GM21576 (cell line): ENCODE results near the gene ZNF124.
"Not testable (repeated sequence)": the region's sequence is repeated elsewhere in the genome, so short reads cannot be mapped to it uniquely, and the experiment has no call there.

ENCODE experiments used
- ATAC-seq: cut with Tn5 transposase; IDR thresholded peaks from one replicate; pipeline ENCODE4 v1.9.1; 2021; ENCODE audit warnings: mild to moderate bottlenecking, moderate library complexity; ENCODE audit not compliant: unreplicated experiment

ZNF124 gene

DNA sequence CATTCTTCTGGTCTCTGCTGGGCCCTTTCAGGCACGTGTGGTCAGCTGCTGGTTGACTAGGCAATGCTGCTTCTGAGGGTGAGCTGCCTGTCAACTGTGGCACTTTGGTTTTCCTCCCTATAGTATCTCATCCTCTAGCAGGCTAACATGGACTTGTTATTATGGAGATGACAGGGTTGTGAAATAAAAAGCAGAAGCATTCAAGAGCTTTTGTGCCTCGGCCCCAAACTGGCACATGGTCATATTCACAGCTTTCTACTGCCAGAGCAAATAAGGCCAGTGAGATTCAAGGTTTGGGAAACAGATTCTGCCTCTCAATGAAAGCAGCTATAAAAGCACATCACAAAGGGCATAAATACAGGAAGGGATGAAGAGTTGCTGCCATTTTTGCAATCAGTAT is 1.6 kb upstream of the ZNF124 start:
- ATAC-seq, result no peak

DNA sequence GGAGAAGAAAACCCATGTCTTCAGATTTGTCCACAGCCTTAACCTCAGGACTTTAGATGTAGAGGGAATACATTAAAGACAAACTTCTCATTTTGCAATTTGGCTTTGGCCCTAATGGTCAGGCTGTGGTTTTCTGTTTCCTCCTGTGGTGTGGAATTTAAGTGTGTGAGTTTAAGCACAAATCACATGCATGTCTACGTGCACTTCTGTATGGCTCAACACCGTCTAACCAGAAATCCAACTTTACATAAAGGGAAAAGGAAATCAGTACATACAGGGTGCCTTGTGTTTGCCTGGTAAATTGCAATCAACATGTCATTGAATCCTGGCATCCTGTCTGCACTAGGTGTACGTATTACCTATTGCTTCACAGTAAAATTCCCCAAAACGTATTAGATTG is 1.2 kb upstream of the ZNF124 start:
- no peak for ATAC-seq

DNA sequence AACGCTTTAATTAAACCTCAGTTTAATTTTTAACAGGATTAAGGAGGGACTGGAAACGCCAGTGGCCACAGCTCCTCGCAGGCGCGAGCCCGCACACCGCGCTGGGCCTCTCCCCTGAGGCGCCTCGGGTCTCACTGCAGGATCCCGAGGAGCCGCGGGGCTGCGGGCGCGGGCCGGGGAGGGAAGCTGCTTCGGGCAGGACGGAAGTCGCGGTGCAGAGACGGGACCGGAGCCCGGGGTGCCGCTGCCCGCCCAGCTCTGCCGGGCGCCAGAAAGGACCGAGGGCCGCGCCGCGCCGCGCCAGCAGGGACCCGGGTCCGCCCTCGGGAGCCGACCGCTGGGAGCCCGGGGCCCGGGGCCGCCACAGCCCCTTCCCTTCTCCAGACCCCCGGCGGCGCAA is 377 bp downstream of the ZNF124 start:
- ATAC-seq, result peak; percentile 45

DNA sequence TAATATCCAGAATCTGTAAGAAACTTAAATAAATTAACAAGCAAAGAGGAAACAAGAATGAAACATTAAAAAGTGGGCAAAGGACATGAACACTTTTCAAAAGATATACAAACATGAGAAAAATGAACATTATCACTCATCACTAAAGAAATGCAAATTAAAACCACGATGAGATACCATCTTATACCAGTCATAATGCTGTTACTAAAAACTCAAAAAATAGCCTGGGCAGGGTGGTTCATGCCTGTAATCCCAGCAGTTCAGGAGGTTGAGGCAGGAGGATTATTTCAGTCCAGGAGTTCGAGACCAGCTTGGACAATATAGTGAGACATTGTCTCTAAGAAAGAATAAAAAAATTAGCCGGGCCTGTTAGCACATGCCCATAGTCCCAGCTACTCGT is 6.1 kb downstream of the ZNF124 start:
- ATAC-seq, result no peak

DNA sequence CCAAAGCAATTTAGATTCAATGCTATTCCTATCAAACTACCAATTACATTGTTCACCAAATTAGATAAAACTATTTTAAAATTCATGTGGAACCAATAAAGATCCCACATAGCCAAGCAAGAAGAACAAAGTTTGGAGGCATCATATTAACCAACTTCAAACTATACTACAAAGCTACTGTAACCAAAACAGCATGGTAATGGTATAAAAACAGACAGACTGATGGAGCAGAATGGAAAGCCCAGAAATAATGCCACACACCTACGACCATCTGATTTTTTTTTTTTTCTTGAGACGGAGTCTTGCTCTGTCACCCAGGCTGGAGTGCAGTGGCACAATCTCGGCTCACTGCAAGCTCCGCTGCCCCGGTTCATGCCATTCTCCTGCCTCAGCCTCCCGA is 7.1 kb downstream of the ZNF124 start:
- no peak for ATAC-seq

DNA sequence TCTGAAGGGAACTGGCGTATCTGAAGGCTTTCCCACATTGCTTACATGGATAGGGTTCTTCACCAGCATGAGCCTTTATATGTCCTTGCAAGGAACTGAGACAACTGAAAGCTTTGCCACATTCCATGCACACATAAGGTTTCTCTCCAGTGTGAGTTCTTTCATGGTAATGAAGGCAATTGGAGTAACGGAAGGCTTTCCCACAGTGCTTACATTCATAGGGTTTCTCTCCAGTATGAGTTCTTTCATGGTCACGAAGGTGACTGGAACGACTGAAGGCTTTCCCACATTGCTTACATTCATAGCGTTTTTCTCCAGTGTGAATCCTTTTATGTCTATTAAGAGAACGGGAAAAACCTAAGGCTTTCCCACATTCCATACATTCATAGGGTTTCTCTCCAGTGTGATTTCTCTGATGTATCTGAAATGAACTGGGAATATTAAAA is 15.0 kb downstream of the ZNF124 start:
- no peak for ATAC-seq

DNA sequence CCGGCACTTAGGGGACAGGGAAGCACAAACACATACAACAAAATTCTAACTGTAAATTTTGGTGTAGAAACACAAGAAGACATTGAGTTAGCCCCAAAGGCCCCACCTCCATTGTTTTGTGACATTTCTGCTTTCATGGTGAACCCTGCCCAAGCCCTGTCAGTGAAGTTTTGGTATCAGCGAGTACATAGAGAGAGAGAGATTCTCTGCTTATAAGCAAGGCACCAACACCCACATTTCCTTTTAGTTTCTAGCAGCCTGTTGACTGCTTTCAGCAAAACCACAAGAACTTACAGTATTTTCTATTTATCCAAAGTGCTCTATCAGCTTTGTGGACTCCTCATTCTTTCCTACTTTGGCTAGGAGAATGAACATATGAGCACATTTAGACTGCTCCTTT is 24.0 kb downstream of the ZNF124 start:
- no peak for ATAC-seq

DNA sequence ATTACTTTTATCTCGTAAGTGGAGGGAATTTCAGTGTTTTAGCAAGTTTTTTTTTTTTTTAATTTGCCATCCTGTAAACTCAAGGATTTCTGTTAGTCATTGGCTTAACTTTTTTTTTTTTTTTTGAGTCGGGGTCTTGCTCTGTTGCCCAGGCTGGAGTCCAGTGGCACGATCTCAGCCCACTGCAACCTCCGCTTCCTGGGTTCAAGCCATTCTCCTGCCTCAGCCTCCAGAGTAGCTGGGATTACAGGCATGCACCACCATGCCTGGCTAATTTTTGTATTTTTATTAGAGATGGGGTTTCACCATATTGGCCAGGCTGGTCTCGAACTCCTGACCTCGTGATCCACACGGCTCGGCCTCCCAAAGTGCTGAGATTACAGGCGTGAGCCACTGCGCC is 24.7 kb downstream of the ZNF124 start:
- ATAC-seq, result not testable (repeated sequence)

DNA sequence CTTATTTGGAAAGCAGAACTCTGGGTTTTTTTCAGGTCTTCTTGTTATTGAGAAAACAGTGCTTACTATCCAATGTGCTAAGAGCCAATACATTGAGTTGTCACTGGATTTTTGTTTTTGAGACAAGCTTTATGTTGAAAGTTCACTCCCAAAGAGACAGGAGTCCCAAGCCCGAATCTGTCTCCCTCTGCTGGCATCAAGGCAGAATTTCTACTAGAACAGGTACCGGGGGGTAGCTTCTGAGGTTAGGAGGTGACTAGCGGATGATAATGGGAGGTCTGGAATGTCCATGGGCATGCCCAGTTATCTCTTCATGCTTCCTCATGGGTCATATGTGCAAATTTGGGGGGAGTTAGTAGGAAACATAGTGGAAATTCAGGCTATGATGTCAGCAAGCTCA is 25.1 kb downstream of the ZNF124 start:
- no peak for ATAC-seq

DNA sequence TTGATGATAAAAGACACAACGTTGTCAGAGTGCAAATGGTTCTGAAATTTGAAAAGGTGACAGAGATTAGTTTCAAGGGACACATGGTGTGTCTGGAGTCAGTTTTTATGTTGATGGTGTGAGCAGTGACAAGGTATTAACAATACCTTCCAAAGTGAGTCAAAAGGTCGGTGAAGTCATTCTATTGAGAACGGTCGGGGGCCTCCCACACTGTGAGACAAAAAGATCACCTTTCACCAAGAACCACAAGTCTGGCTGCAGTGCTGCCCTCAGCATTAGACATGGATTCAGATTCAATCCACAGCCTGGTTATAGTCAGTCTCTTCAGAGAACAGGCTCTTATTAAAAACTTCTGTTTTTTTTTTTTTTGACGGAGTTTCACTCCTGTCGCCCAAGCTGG is 26.5 kb downstream of the ZNF124 start:
- ATAC-seq, result no peak

DNA sequence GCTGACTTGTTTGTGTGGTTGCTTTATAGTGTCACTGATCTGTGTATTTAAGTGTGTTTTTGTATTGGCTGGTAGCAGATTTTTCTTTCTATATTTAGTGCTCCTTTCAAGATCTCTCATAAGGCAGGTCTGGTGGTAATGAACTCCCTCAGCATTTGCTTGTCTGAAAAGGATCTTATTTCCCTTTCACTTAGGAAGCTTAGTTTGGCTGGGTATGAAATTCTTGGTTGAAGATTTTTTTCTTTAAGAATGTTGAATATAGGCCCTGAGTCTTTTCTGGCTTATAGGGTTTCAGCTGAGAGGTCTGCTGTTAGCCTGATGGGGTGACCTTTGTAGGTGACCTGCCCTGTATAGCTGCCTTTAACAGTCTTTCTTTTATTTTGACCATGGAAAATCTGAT is 32.3 kb downstream of the ZNF124 start:
- not testable (repeated sequence) for ATAC-seq

DNA sequence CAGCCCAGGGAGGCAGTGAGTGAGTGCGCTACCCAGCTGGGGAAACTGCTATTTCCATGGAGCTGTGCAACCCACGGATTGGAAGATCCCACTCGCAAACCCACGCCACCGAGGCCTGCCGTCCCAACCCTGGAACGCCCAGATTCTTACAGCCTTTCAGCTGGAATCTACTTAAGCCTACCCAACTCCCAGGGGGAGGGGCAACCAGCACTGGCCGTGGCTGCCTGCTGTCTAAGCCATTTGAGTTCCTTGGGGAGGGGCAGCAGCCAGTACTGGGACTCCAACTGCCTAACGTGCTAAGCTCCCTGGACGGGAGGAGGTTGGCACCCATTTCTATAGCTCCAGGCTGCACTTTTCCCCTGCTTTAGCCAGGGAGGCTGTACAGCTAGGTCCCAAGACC is 40.6 kb downstream of the ZNF124 start:
- no peak for ATAC-seq

DNA sequence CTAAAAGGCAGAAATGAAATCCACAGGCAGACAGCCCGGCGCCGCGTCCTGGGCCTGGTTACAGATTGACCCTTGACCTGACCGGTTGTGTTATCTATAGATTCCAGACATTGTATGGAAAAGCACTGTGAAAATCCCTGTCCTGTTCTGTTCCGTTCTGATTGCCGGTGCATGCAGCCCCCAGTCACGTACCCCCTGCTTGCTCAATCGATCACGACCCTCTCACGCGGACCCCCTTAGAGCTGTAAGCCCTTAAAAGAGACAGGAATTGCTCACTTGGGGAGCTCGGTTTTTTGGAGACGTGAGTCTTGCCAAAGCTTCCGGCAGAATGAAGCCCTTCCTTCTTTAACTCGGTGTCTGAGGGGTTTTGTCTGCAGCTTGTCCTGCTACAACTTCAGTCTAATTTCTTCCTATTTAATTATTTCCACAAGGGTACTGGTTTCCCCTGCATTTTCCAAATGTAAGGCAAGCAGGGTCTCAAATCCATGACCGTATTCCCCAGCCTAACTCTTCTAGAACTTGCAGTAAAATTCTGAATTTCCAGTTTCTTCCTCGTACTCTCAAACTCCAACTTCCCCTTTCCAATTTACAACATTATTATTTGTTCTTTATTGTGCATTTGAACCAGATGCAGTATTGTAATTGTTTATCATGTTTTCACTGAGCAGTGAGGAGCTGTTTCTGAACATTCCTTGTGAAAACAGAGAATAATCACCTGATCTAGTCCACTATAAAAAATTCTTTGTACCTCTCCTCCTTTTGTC is 44.1 kb downstream of the ZNF124 start:
- ATAC-seq, result not testable (repeated sequence)

DNA sequence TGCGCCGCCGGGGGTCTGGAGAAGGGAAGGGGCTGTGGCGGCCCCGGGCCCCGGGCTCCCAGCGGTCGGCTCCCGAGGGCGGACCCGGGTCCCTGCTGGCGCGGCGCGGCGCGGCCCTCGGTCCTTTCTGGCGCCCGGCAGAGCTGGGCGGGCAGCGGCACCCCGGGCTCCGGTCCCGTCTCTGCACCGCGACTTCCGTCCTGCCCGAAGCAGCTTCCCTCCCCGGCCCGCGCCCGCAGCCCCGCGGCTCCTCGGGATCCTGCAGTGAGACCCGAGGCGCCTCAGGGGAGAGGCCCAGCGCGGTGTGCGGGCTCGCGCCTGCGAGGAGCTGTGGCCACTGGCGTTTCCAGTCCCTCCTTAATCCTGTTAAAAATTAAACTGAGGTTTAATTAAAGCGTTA is 45.2 kb downstream of the ZNF124 start:
- peak; percentile 52 for ATAC-seq

DNA sequence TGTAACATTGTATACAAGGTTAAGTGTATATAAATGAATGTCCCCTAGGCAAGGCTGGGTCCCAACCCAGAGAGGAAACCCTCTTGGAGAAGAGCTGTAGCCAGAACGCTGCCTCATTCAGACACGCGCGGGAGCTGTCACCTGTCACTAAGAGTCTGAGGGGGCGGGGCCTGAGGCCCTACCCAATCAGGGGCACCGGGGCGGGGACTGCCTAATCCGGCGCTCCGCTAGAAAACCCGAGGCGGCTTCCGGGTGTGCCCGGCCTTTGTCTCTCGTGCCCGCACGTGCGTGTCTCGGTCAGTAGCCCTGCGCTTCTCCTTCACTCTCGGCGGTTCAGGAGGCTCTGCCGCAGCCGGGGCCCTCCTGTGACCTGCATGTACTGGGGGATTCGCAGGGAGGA is 45.7 kb downstream of the ZNF124 start:
- ATAC-seq, result peak; percentile 100

DNA sequence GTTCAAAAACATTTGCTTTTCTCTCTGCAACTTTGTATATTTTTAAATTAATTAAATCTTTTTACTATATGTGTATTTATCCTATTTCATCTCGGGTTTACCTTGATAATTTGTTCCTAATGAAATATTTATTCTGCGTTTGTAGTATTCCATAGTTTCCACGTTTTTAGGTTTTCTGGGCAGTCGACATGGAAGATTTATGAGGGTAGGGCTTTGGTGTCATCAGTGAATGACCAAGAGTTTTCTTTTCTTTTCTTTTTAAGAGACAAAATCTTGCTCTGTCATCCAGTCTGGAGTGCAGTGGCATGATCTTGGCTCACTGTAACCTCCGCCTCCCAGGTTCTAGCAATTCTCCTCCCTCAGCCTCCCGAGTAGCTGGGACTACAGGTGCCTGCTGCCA is 50.4 kb downstream of the ZNF124 start:
- ATAC-seq, result no peak

DNA sequence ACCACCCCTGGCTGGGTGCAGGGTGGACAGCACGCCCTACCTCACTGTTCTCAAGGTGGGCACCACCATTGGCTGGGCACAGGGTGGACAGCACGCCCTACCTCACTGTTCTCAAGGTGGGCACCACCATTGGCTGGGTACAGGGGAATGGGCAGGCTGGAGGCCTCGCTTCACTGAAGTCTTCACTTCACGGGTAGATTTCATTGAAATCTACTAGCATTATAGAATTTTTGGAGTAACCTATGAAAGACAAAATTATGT is 51.5 kb downstream of the ZNF124 start:
- not testable (repeated sequence) for ATAC-seq

DNA sequence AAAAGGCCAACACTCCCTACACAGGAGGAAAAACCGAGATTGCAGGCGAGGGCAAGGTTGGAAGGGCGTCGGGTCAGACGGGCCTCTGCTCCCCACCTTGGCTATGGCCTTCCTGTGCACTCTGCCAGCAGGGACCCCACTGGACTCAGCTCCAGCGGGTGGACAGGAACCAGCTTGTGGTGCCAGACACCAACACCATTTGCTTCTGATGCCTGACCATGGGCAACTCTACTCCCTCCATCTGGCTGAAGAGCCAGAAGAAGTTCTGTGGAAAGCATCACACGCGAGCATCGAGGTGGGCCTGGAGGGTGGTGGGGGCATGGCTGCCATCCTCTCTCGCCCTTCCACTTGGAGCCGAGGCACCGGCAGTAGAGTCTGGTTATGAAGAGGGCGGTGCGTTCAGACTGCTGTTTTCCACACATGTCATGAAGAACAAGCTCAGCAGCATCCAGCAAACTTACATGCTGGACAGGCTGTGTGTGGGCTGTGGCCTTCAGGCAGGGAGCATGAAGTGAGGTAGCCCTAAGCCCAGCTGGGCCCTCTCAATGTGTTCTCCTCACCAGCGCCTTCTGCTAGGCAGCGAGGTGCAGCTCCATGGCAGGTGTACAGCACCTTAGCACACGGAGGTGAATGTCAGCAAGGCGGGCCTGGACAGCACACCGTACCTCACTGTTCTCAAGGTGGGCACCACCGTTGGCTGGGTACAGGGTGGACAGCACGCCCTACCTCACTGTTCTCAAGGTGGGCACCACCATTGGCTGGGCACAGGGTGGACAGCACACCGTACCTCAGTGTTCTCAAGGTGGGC is 52.0 kb downstream of the ZNF124 start:
- no peak for ATAC-seq

DNA sequence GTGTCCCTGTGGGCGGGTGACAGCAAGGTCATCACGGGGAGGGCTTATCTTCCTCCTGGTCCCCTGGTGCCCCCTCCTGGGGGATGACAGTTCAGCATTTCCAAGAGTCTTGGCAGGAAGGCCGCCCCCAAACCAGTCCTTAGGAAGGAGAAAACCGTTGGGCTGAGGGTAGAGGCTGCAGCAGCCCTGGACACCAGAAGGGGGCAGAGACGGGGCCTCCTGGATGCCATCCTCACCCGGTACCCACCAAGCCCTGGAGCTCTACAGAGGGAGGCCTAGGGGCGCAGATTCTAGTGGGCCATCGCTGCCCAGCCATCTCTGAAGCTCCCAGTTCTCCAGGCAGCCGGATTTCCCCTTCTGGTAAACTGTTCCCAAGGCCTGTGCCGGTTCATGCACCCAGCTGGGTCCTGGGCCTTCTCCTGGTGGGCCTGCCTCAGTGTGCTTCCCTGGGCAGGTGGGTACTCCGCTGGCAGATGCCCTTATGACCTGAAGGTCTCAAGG is 52.8 kb downstream of the ZNF124 start:
- no peak for ATAC-seq

DNA sequence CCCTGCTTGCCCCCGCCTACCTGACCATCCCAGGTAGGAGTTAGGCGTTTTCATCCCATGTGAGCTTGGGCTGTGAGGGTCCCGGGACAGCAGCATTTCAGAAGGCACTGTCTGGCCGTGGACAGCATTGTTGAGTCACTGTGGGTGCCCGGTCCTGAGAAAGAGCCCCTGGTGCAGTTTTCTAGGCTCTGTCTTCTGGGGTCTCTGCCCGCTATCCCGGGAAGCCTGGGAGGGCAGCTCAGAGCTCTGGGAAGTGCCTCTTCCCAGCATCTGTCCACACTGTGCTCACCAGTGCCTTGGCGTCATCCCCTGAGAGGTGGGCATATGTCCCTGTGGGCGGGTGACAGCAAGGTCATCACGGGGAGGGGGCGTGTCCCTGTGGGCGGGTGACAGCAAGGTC is 56.3 kb downstream of the ZNF124 start:
- no peak for ATAC-seq

DNA sequence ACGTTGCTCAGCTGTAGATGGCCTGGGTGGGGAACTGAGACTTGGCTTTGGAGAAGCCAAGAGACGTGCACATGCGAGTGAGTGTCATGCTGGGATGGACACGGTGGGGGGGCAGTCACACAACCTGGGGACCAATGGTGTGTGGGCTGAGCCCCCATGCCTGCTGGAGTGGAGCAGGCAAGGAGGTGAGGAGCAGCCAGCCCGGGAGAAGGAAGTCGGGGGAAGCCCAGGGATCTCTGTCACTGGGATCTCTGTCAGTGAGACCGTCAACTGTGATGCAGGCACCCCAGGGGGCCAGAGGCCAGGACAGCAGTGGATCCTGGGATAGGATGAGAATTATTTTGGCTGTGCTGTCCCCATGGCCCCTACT is 56.7 kb downstream of the ZNF124 start:
- no peak for ATAC-seq

DNA sequence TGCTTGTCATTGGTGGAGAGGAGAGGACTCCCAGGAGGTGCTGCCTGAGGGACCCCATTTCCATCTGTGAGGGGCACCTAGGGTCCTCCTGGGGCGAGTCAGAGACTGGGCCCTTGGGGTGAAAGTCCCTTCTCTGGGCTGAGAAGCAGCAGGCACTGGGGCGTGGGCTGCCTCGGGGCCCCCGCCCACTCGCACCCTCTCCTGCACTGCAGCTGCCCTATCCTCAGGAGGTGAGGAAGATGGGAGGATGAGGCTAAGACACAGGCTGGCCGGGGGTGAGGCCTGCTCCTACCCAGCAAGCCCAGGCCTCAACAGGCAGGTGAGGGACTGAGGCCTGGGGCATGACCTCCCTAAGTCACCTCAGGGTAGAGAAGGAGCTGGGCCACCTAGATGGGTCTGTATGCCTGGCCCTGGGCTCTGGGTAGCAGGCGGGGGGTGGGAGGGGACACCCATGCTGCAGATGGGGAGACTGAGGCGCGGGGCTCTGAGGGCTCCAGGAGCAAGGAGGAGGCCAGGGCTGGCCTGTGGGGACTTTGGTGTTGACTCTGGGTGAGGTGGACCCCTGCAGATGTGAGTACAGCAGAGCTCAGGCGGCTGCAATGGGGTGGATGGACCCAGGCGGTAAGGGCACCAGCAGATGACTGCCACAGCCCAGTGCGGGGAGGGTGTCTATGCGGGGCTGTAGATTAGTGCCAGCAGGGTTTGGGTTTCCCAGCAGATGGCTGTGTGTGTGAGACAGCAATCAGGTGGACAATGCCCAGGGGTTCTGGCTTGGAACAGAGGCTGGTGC is 57.3 kb downstream of the ZNF124 start:
- no peak for ATAC-seq
